HepG2 (cell line): ENCODE data around the gene TNFRSF25. TPM values are rescaled to one million over a fixed set of nuclear protein-coding genes. Genes with fewer than 3 reads are reported as not detected.

Experiments
- AGO1 ChIP-seq: fragments of 200-400 bp; formaldehyde crosslinking; IDR thresholded peaks from 2 replicates; pipeline ENCODE4 v1.6.1; 2017; ENCODE audit warnings: mild to moderate bottlenecking, low read depth, low read length, moderate library complexity; ENCODE audit not compliant: poor library complexity, severe bottlenecking
- ATF7 ChIP-seq, 2 experiments: fragments of 450-650 bp in 1 of 2; sonication (generic) in 1 of 2; formaldehyde crosslinking in 1 of 2; IDR thresholded peaks; 2 replicates each; pipeline versions ENCODE4 v1.4.0 to v1.6.1; 2016 to 2020; ENCODE audit warnings: antibody characterized with exemption in 1 of 2, mild to moderate bottlenecking in 1 of 2, missing genetic modification reagents in 1 of 2
- ETV5 ChIP-seq: IDR thresholded peaks from 2 replicates; pipeline ENCODE4 v1.6.1; 2018; ENCODE audit warnings: missing biosample characterization, missing genetic modification reagents, inconsistent platforms, borderline replicate concordance
- EZH2 ChIP-seq: conservative IDR thresholded peaks from 2 replicates; pipeline ENCODE4 v1.6.1; 2012; ENCODE audit warnings: mild to moderate bottlenecking, low read depth, low read length, moderate library complexity
- HDAC1 ChIP-seq: sonication (generic); formaldehyde crosslinking; IDR thresholded peaks from 2 replicates; pipeline ENCODE4 v1.5.1; 2020; ENCODE audit warnings: mild to moderate bottlenecking, missing genetic modification reagents
- HOXA3 ChIP-seq: sonication (generic); formaldehyde crosslinking; IDR thresholded peaks from 2 replicates; pipeline ENCODE4 v1.5.0; 2020; ENCODE audit warnings: missing genetic modification reagents
- LCORL ChIP-seq, 2 experiments: fragments of 450-650 bp in 1 of 2; sonication (generic) in 1 of 2; formaldehyde crosslinking in 1 of 2; IDR thresholded peaks; 2 replicates each; pipeline versions ENCODE4 v1.5.0 to v1.6.1; 2017 to 2020; ENCODE audit warnings: antibody characterized with exemption in 1 of 2, missing genetic modification reagents in 1 of 2
- NCOA2 ChIP-seq: sonication (generic); formaldehyde crosslinking; IDR thresholded peaks from 2 replicates; pipeline ENCODE4 v1.8.0; 2022; ENCODE audit warnings: inconsistent platforms
- SAP130 ChIP-seq: IDR thresholded peaks from 2 replicates; pipeline ENCODE4 v1.6.1; 2016; ENCODE audit warnings: low read depth
- SRY ChIP-seq: sonication (generic); formaldehyde crosslinking; IDR thresholded peaks from 2 replicates; pipeline ENCODE4 v1.8.0; 2022; ENCODE audit warnings: mild to moderate bottlenecking, missing genetic modification reagents
- STAG1 ChIP-seq: sonication (generic); formaldehyde crosslinking; IDR thresholded peaks from 2 replicates; pipeline ENCODE4 v1.4.0; 2020; ENCODE audit warnings: missing genetic modification reagents
- TMF1 ChIP-seq: sonication (generic); formaldehyde crosslinking; IDR thresholded peaks from 2 replicates; pipeline ENCODE4 v1.8.1; 2022; ENCODE audit warnings: low read depth, missing genetic modification reagents
- ZFP1 ChIP-seq: IDR thresholded peaks from 2 replicates; pipeline ENCODE4 v1.6.1; 2016
- ZNF207 ChIP-seq: fragments of 450-650 bp; IDR thresholded peaks from 2 replicates; pipeline ENCODE4 v1.6.1; 2016; ENCODE audit warnings: antibody characterized with exemption, borderline replicate concordance
- ZNF253 ChIP-seq: sonication (generic); formaldehyde crosslinking; IDR thresholded peaks from 2 replicates; pipeline ENCODE4 v1.8.0; 2022; ENCODE audit warnings: mild to moderate bottlenecking, missing genetic modification reagents, borderline replicate concordance
- ZNF552 ChIP-seq: sonication (generic); formaldehyde crosslinking; IDR thresholded peaks from 2 replicates; pipeline ENCODE4 v1.9.0; 2022; ENCODE audit warnings: missing genetic modification reagents, mild to moderate bottlenecking, borderline replicate concordance
- ZNF629 ChIP-seq: sonication (generic); formaldehyde crosslinking; conservative IDR thresholded peaks from 2 replicates; pipeline ENCODE4 v1.5.0; 2020; ENCODE audit warnings: missing genetic modification reagents
- polyA plus RNA-seq, 8 experiments: library from polyadenylated mRNA; depleted of rRNA in 3 of 8; stranded (reverse) in 7 of 8; unstranded in 1 of 8; fragments of >200 nt; fragmentation: Illumina TruSeq in 4 of 8; extraction: Trizol in 4 of 8; gene quantifications; 2 replicates each; pipeline versions ENCODE4 v1.2.1 to v1.2.3, GENCODE V29; 2011 to 2016; ENCODE audit warnings: low read depth in 4 of 8, missing spikeins in 1 of 8, mixed read lengths in 1 of 8; ENCODE audit not compliant: insufficient read depth in 1 of 8
- total RNA-seq, 5 experiments: library from RNA; depleted of rRNA; stranded (reverse); fragments of >200 nt; fragmentation: Illumina TruSeq; extraction: Trizol; gene quantifications; 2 replicates each; pipeline ENCODE4 v1.2.3, GENCODE V29; 2016; ENCODE audit warnings: low read depth in 1 of 5
- TF ChIP-seq, protein P1 (sequence below): sonication (generic); formaldehyde crosslinking; IDR thresholded peaks from 2 replicates; pipeline ENCODE4 v1.5.1; 2020; ENCODE audit warnings: mild to moderate bottlenecking, missing genetic modification reagents, moderate library complexity
- TF ChIP-seq, protein P2 (sequence below): IDR thresholded peaks from 2 replicates; pipeline ENCODE4 v1.6.1; 2016
- TF ChIP-seq, protein P3 (sequence below): IDR thresholded peaks from 2 replicates; pipeline ENCODE4 v1.6.1; 2018; ENCODE audit warnings: missing genetic modification reagents

Gene TNFRSF25
- total and polyA plus RNA-seq, 2 of the 13 experiments (the other 11 are each of a cell fraction or from before 2014, with no cell fraction given) = 1.4 to 1.5 TPM

DNA sequence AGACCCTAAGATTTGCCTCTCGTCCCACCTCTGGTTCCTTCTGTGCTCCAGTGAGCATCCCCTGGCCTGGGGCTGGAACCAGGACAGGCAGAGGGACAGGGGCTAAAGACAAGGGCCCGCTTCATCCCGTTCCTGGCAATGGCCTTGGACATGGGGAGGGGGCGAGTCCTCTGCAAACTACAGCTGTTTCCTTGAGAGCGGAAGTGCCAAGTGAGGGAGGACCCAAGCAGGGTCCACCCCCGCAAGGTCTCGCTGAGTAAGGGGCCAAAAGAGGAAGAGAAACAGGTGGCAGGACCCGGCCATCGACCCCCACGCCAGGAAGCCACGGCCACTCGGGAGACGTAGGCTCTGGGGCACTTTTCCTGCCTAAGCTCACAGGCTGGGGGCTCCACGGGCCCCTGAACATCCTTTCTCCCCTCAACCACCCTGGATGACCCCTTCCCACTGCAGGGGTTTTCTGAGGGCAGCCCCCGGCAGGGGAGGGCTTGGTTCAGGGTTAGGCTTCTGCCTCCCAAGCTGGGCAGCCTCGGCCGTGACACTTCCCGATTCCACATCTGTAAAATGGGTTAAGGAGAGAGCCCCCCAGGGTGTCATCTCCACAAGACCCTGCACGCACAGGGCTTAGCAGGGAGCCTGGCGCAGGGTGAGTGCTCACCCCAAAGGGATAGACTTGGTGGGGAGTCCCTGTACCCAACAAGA is 43.4 kb upstream of the TNFRSF25 start (continued):
- TF ChIP-seq AGO1 (no peak), HDAC1 (CRISPR knock-in tag) (0 out of 2 replicates have a peak, but pooled peaks have one; percentile 29), STAG1 (no peak), SAP130 (CRISPR knock-in tag) (peak; percentile 48), TMF1 (CRISPR knock-in tag) (no peak), ATF7 (IDR thresholded peaks at IDR 0.05) (no peak), ATF7 (CRISPR knock-in tag; IDR thresholded peaks at IDR 0.05) (no peak), ZNF552 (no peak), ZNF253 (CRISPR knock-in tag) (no peak), ZNF207 (no peak), SRY (CRISPR knock-in tag) (no peak), HOXA3 (CRISPR knock-in tag) (no peak), ETV5 (CRISPR knock-in tag) (peak; percentile 72), LCORL (IDR thresholded peaks at IDR 0.05) (no peak), LCORL (CRISPR knock-in tag; IDR thresholded peaks at IDR 0.05) (peak; percentile 60; the same call in 1 of the 2 replicates), ZNF629 (CRISPR knock-in tag) (peak; percentile 60), ZFP1 (CRISPR knock-in tag) (no peak), EZH2 (no peak), NCOA2 (CRISPR knock-in tag) (no peak)
- TF ChIP-seq, protein P1, sequence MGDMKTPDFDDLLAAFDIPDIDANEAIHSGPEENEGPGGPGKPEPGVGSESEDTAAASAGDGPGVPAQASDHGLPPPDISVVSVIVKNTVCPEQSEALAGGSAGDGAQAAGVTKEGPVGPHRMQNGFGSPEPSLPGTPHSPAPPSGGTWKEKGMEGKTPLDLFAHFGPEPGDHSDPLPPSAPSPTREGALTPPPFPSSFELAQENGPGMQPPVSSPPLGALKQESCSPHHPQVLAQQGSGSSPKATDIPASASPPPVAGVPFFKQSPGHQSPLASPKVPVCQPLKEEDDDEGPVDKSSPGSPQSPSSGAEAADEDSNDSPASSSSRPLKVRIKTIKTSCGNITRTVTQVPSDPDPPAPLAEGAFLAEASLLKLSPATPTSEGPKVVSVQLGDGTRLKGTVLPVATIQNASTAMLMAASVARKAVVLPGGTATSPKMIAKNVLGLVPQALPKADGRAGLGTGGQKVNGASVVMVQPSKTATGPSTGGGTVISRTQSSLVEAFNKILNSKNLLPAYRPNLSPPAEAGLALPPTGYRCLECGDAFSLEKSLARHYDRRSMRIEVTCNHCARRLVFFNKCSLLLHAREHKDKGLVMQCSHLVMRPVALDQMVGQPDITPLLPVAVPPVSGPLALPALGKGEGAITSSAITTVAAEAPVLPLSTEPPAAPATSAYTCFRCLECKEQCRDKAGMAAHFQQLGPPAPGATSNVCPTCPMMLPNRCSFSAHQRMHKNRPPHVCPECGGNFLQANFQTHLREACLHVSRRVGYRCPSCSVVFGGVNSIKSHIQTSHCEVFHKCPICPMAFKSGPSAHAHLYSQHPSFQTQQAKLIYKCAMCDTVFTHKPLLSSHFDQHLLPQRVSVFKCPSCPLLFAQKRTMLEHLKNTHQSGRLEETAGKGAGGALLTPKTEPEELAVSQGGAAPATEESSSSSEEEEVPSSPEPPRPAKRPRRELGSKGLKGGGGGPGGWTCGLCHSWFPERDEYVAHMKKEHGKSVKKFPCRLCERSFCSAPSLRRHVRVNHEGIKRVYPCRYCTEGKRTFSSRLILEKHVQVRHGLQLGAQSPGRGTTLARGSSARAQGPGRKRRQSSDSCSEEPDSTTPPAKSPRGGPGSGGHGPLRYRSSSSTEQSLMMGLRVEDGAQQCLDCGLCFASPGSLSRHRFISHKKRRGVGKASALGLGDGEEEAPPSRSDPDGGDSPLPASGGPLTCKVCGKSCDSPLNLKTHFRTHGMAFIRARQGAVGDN (CRISPR knock-in tag) = peak; percentile 24; the same call in 1 of the 2 replicates
- TF ChIP-seq, protein P2, sequence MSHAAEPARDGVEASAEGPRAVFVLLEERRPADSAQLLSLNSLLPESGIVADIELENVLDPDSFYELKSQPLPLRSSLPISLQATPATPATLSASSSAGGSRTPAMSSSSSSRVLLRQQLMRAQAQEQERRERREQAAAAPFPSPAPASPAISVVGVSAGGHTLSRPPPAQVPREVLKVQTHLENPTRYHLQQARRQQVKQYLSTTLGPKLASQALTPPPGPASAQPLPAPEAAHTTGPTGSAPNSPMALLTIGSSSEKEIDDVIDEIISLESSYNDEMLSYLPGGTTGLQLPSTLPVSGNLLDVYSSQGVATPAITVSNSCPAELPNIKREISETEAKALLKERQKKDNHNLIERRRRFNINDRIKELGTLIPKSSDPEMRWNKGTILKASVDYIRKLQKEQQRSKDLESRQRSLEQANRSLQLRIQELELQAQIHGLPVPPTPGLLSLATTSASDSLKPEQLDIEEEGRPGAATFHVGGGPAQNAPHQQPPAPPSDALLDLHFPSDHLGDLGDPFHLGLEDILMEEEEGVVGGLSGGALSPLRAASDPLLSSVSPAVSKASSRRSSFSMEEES (CRISPR knock-in tag) = no peak
- TF ChIP-seq, protein P3, sequence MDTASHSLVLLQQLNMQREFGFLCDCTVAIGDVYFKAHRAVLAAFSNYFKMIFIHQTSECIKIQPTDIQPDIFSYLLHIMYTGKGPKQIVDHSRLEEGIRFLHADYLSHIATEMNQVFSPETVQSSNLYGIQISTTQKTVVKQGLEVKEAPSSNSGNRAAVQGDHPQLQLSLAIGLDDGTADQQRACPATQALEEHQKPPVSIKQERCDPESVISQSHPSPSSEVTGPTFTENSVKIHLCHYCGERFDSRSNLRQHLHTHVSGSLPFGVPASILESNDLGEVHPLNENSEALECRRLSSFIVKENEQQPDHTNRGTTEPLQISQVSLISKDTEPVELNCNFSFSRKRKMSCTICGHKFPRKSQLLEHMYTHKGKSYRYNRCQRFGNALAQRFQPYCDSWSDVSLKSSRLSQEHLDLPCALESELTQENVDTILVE (CRISPR knock-in tag) = no peak
